Fibroblast of peridontal ligament (primary cell): ENCODE measurements around the gene BFSP1.

Experiments
- DNase-seq: peaks from one replicate; pipeline ENCODE4 v3.0.0-alpha.2; 2010; ENCODE audit errors: extremely low read depth

The BFSP1 gene

DNA sequence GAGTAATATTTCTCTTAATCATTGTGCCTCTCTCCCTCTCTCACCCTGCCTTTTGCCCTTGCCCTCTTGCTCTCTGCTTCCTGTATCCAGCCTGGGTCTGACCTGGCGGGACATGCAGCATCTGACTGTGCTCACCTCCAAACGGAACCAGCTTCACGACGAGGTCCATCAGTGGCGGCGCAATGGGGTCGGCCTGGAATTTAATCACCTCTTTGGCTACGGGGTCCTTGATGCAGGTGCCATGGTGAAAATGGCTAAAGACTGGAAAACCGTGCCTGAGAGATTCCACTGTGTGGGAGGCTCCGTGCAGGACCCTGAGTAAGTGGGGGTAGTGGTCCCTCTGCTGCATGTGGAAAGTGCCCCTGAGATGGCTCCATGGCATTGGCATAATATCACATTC lies 65.9 kb downstream of the BFSP1 start:
- DNase-seq, result no peak

- no peak for DNase-seq
These were observed 67.5 kb downstream of the BFSP1 start for GRCh38 chr20:17463711-17464110.

DNA sequence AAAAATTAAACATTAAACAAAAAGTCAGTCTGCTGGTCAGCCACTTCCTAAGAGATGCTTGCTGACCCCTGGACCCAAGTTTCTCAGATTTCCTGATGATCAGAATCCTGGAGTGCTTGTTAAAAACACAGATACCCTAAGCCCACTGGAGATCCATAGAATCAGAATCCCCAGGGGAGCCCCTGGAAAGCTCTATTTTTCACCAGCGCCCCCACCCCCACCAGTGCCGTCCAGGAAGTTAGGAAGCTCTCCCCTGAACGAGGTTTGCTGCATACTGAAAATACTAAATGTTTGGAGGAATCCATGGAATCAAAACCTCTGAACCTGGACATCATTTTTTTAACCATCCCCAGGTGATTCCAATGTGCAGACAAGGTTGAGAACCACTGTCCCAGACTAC lies 69.2 kb downstream of the BFSP1 start:
- no peak for DNase-seq

GRCh38 chr20:17460119-17460518 lies 71.1 kb downstream of the BFSP1 start:
- DNase-seq, result no peak

DNA sequence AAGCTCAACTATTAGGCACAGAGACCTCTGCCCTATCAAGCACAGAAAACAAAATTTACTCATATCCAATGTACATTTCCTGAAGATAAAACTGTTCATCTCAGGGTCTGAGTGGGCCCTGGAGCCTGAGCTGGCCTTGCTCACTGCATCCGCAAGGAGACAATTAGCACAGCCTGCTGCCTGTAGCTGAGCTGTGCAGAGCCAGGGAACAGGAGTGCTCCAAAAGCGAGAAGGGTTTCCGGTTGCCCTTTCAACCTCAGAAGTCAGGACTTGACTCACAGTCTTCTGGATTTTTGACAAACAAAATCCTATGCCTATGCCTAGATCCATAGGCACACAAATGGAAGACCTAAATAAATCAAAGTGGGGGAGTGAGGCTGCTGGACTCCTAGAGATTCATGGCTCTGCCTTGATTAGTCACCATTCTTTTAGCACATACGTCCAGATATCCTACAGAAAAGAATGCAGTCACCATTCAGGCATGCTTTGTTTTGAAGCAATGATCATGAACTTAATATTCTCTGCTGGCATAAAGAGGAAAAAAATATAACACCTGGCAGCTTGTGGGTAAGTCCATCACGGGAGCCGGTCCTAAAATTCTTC lies 73.5 kb downstream of the BFSP1 start:
- DNase-seq, result no peak

DNA sequence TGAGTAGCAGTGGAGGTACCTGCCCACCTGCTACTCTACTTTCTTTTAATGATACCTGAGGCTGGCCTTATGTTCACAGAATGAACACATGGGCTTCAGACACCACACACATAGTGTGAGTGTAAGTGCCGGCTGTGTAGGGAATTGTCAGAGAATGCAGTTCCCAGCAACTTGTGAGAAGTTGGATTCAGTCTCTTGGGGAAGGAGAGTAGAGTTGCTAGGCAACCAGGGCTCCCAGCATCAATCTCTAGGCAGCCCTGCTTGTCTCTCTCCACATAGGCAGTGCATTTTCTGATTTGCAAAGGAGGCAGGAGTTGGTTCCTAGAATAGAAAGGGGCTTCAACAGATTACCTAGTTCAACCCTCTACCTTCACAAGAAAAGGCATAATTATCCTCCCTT lies 74.1 kb downstream of the BFSP1 start:
- no peak for DNase-seq

- no peak for DNase-seq
These were observed 74.9 kb downstream of the BFSP1 start for GRCh38 chr20:17456279-17456678.

DNA sequence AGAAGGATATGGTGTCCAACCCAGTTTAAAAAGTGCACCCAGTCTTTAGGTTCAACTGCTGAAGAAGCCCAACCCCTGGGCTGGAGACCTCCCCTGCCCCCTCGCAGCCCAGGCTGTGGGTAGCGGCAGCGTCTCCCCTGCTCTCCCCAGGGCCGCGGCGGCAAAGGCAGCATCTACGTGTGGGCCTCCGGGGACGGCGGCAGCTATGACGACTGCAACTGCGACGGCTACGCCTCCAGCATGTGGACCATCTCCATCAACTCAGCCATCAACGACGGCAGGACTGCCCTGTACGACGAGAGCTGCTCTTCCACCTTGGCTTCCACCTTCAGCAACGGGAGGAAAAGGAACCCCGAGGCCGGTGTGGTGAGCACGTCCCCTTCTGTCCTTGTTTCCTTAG lies 77.6 kb downstream of the BFSP1 start:
- no peak for DNase-seq

GRCh38 chr20:17452441-17452840 lies 78.7 kb downstream of the BFSP1 start:
- no peak for DNase-seq

DNA sequence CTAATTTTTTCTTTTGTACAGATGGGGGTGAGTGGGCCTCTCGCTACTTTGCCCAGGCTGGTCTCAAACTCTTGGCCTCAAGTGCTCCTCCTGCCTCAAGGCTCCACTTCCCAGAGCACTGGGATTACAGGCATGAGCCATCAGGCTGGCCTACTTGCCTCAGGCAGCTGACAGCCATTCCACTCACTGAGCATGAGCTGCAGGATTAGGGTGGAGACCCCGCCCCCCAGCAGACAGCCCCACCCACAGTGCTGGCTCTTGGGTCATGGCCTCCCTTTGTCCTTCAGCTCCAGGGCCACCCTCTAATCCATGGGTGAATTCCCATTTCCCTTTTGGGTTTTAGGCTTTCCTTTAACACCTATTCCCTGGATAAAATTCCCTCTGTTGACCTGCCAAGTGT lies 82.1 kb downstream of the BFSP1 start:
- DNase-seq, result no peak

GRCh38 chr20:17448071-17448470 lies 83.1 kb downstream of the BFSP1 start:
- DNase-seq, result no peak

DNA sequence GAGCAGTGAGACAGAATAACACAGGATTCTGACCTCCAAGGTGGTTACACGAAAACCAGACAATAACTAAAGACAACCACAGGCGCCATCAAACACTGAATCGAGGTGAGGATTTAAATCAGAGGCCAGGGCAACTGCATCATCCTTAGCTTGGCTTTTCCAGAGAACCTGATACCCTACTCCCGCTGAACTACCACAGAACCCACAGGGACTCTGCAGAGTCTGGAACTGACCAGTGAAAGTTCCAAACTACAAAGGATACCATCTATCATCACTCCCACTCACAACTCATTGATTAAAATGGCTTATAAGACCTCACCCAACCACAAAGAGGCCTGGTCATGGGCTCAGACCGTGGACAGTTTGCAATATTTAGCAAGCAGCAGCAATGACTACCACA lies 85.0 kb downstream of the BFSP1 start:
- no peak for DNase-seq

- no peak for DNase-seq
These were observed 85.6 kb downstream of the BFSP1 start for GRCh38 chr20:17445543-17445942.

GRCh38 chr20:17444091-17444490 lies 87.1 kb downstream of the BFSP1 start:
- no peak for DNase-seq
